ENCODE results near the gene MC4R.
"Not testable (repeated sequence)": the region's sequence is repeated elsewhere in the genome, so short reads cannot be mapped to it uniquely, and the experiment has no call there.

Gene MC4R

DNA sequence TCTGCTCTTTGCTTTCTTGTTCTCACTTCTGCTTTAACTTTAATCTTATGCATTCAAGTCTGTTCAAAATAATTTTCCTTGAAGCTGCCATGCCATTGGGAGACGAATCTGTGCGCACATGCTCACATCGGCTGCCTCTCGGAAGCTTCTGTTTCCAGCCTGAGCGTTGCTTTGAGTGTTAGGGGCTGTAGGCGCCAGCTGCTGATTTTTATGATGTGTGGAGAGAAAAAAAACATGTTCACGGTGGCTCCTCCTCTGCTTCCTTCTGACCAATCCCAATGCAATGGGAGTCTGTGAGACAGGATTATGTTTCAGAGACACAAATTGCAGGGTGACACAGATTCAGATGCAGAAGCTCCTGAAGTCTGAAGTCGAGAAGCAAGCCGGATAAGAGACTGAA is at the start of gene MC4R:
TSS of gene MC4R (minus strand) at position 180 of the 400 bp plus-strand sequence. CDS start 426 bp downstream, outside the sequence.
- Histone ChIP-seq H3K9ac (no peak within 1 kb of the TSS), H3K4me2 (ENCODE audit: low read length) (peak within 1 kb of the TSS; percentile 46), H3K9me3 (ENCODE audit: control insufficient read depth, low read length) (no peaks in the 10 kb centered on the region), H2AFZ (no peak within 1 kb of the TSS), H3K27ac (no peak within 1 kb of the TSS), H3K79me2 (no peaks in the 10 kb centered on the region), H3K27me3 (ENCODE audit: control insufficient read depth, insufficient read depth, low read length) (no peaks in the 10 kb centered on the region), H3K4me1 (no peaks in the 10 kb centered on the region), H3K36me3 (ENCODE audit: control insufficient read depth, insufficient read depth, low read length) (no peaks in the 10 kb centered on the region), H3K4me3 (ENCODE audit: low read depth, low read length) (peak within 1 kb of the TSS; percentile 21)
- TF ChIP-seq CTCF (IDR thresholded peaks at IDR 0.05), result no peak

- H3K9me3 ChIP-seq (ENCODE audit: control insufficient read depth, low read length); H3K79me2 ChIP-seq; H3K4me3 ChIP-seq (ENCODE audit: low read depth, low read length); H3K27ac ChIP-seq; H3K9ac ChIP-seq; H2AFZ ChIP-seq; H3K4me1 ChIP-seq; H3K36me3 ChIP-seq (ENCODE audit: control insufficient read depth, insufficient read depth, low read length); H3K4me2 ChIP-seq (ENCODE audit: low read length); H3K27me3 ChIP-seq (ENCODE audit: control insufficient read depth, insufficient read depth, low read length): not testable (repeated sequence)
These were observed 49.7 kb upstream of the MC4R start for GRCh38 chr18:60422306-60422705.

- Histone ChIP-seq H3K27ac (no peak overlapping the region), H3K4me2 (ENCODE audit: low read length) (no peak overlapping the region), H3K79me2 (no peaks in the 10 kb centered on the region), H2AFZ (no peak overlapping the region), H3K36me3 (ENCODE audit: control insufficient read depth, insufficient read depth, low read length) (no peaks in the 10 kb centered on the region), H3K9ac (no peak overlapping the region), H3K27me3 (ENCODE audit: control insufficient read depth, insufficient read depth, low read length) (no peaks in the 10 kb centered on the region), H3K9me3 (ENCODE audit: control insufficient read depth, low read length) (no peaks in the 10 kb centered on the region), H3K4me1 (no peaks in the 10 kb centered on the region), H3K4me3 (ENCODE audit: low read depth, low read length) (no peak overlapping the region)
- TF ChIP-seq CTCF (IDR thresholded peaks at IDR 0.05), result no peak
These were observed 49.0 kb upstream of the MC4R start for GRCh38 chr18:60421356-60422118.

GRCh38 chr18:60417946-60418345 is 45.4 kb upstream of the MC4R start:
- Histone ChIP-seq H3K27ac (no peak overlapping the region), H3K9ac (no peak overlapping the region), H3K36me3 (ENCODE audit: control insufficient read depth, insufficient read depth, low read length) (no peaks in the 10 kb centered on the region), H3K27me3 (ENCODE audit: control insufficient read depth, insufficient read depth, low read length) (no peaks in the 10 kb centered on the region), H3K79me2 (no peaks in the 10 kb centered on the region), H3K4me2 (ENCODE audit: low read length) (no peak overlapping the region), H3K4me3 (ENCODE audit: low read depth, low read length) (no peak overlapping the region), H3K4me1 (no peaks in the 10 kb centered on the region), H3K9me3 (ENCODE audit: control insufficient read depth, low read length) (no peaks in the 10 kb centered on the region), H2AFZ (no peak overlapping the region)
- TF ChIP-seq CTCF (IDR thresholded peaks at IDR 0.05), result no peak

GRCh38 chr18:60413944-60414547 is 41.5 kb upstream of the MC4R start:
- no peak for TF ChIP-seq CTCF (IDR thresholded peaks at IDR 0.05)
- Histone ChIP-seq H3K36me3 (ENCODE audit: control insufficient read depth, insufficient read depth, low read length) (no peaks in the 10 kb centered on the region), H3K9ac (no peak overlapping the region), H3K79me2 (no peaks in the 10 kb centered on the region), H3K9me3 (ENCODE audit: control insufficient read depth, low read length) (no peaks in the 10 kb centered on the region), H3K4me1 (no peaks in the 10 kb centered on the region), H3K4me2 (ENCODE audit: low read length) (no peak overlapping the region), H3K27ac (no peak overlapping the region), H3K27me3 (ENCODE audit: control insufficient read depth, insufficient read depth, low read length) (no peaks in the 10 kb centered on the region), H3K4me3 (ENCODE audit: low read depth, low read length) (no peak overlapping the region), H2AFZ (no peak overlapping the region)
